GM23248 (cell line): Measurements from ENCODE around the gene ITGA1.

ENCODE experiments used
- EZH2 ChIP-seq: fragments of 200-600 bp; sonication (generic); IDR thresholded peaks from 2 replicates; pipeline ENCODE4 v1.6.1; 2018; ENCODE audit warnings: antibody characterized with exemption, mild to moderate bottlenecking; ENCODE audit not compliant: insufficient read depth, poor library complexity, severe bottlenecking
- EZH2phosphoT487 ChIP-seq: fragments of 200-600 bp; sonication (generic); IDR thresholded peaks from 2 replicates; pipeline ENCODE4 v1.6.1; 2018; ENCODE audit warnings: antibody characterized with exemption, moderate library complexity, mild to moderate bottlenecking, low read depth; ENCODE audit not compliant: insufficient read depth

- TF ChIP-seq EZH2 = no peak
- TF ChIP-seq EZH2phosphoT487 = no peak
These were observed 121.5 kb downstream of the ITGA1 start for GRCh38 chr5:52909192-52909591.
